GM23248 (cell line): Measurements from ENCODE around the gene CSNK1A1.

Experiments
- EZH2 ChIP-seq: fragments of 200-600 bp; sonication (generic); IDR thresholded peaks from 2 replicates; pipeline ENCODE4 v1.6.1; 2018; ENCODE audit warnings: antibody characterized with exemption, mild to moderate bottlenecking; ENCODE audit not compliant: insufficient read depth, poor library complexity, severe bottlenecking
- EZH2phosphoT487 ChIP-seq: fragments of 200-600 bp; sonication (generic); IDR thresholded peaks from 2 replicates; pipeline ENCODE4 v1.6.1; 2018; ENCODE audit warnings: antibody characterized with exemption, moderate library complexity, mild to moderate bottlenecking, low read depth; ENCODE audit not compliant: insufficient read depth

- TF ChIP-seq EZH2 (no peak), EZH2phosphoT487 (no peak)
These were observed 79.6 kb downstream of the CSNK1A1 start for GRCh38 chr5:149471406-149472183.
